HCT116 (cell line): Measurements from ENCODE around the gene C10orf90.

Experiments
- POLR2A ChIP-seq: IDR thresholded peaks from 2 replicates; pipeline ENCODE4 v1.7.0; 2011; ENCODE audit warnings: borderline replicate concordance; ENCODE audit not compliant: insufficient read depth, insufficient read length; ENCODE audit errors: extremely low read depth
- RAD21 ChIP-seq: IDR thresholded peaks from 2 replicates; pipeline ENCODE4 v1.6.1; 2012; ENCODE audit warnings: low read depth, mild to moderate bottlenecking
- TF ChIP-seq, protein P1 (sequence below): IDR thresholded peaks from 2 replicates; pipeline ENCODE4 v1.6.1; 2012

DNA sequence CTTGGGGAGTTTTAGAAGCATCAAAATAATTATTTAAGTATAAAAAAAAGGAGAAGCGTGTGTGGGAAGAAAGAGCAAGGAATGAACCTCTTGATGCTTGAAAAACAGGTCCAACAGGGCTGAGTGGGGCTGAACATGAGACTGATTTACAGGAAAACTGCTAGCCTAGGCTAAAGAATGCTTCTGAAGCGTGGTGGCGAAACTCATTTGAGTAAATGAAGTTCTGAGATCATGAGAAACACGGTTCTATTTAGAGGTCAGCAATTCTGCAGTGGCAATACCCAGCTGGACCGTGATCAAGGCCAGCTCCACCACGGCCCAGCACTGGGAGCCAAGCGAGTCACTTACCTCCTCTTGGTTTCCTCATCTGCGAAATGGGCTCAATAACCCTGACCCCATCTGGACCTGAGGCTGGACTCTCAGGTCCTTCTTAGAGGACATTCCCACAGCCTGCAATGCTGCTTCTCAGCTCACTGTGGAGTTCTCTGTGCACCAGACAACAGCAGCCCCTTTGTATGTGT is 142.1 kb downstream of the C10orf90 start:
- TF ChIP-seq RAD21 = no peak
- TF ChIP-seq, protein P1, sequence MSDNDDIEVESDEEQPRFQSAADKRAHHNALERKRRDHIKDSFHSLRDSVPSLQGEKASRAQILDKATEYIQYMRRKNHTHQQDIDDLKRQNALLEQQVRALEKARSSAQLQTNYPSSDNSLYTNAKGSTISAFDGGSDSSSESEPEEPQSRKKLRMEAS = no peak
- no peak for TF ChIP-seq POLR2A
